Uterus (tissue), 4 donors: ENCODE measurements around the gene HAVCR2. TPM values are rescaled to one million over a fixed set of nuclear protein-coding genes. Genes with fewer than 3 reads are reported as not detected.

Source experiments
- DNase-seq, 2 donors: peaks; one replicate each; pipeline ENCODE4 v3.0.0-alpha.2; 2019 to 2020
- H3K27ac ChIP-seq, 2 donors: fragments of 200-600 bp; sonication (generic); 1 replicate in 1 of 2; 2 replicates in 1 of 2; pipeline ENCODE4 v1.5.1; 2016 to 2018
- H3K27me3 ChIP-seq, 2 donors: fragments of 200-600 bp; sonication (generic); one replicate each; pipeline ENCODE4 v1.5.1; 2018 to 2019; ENCODE audit warnings: control low read depth in 1 of 2
- H3K36me3 ChIP-seq, 2 donors: fragments of 200-600 bp; sonication (generic); one replicate each; pipeline ENCODE4 v1.5.1; 2019; ENCODE audit warnings: control low read depth in 1 of 2
- H3K4me1 ChIP-seq, 2 donors: fragments of 200-600 bp; sonication (generic); one replicate each; pipeline ENCODE4 v1.5.1; 2018 to 2019; ENCODE audit warnings: control low read depth in 1 of 2
- H3K4me3 ChIP-seq, 2 donors: fragments of 200-600 bp; sonication (generic); 1 replicate in 1 of 2; 2 replicates in 1 of 2; pipeline ENCODE4 v1.5.1; 2018 to 2019; ENCODE audit warnings: mild to moderate bottlenecking in 1 of 2
- H3K9me3 ChIP-seq, 2 donors: fragments of 200-600 bp; sonication (generic); one replicate each; pipeline ENCODE4 v1.5.1; 2019; ENCODE audit warnings: control low read depth in 1 of 2
- CTCF ChIP-seq, 4 experiments: fragments of 200-600 bp in 2 of 4; fragments of 450-650 bp in 2 of 4; sonication (generic) in 2 of 4; IDR thresholded peaks; one replicate each; pipeline ENCODE4 v1.5.1; 2016 to 2019; ENCODE audit warnings: antibody characterized with exemption in 4 of 4, mild to moderate bottlenecking in 2 of 4, moderate library complexity in 1 of 4
- POLR2A ChIP-seq, 2 donors: fragments of 450-650 bp; IDR thresholded peaks; one replicate each; pipeline ENCODE4 v1.6.1; 2016; ENCODE audit warnings: antibody characterized with exemption in 2 of 2, mild to moderate bottlenecking in 1 of 2, moderate library complexity in 1 of 2
- intact Hi-C: fragments of 100-400 bp; cut with DNase I; formaldehyde crosslinking; loops from one replicate; pipeline ENCODE4 v1.15.1; 2023; ENCODE audit warnings: low total_unique reads
- total RNA-seq, 4 donors: library from RNA; depleted of rRNA in 3 of 4; stranded (reverse); fragments of >200 nt in 3 of 4; gene quantifications; one replicate each; pipeline versions ENCODE4 v1.1.0 to v1.2.4, GENCODE V29; 2014 to 2023
- donor health status: DM: yes; HTN: yes; CAD: no.

HAVCR2 gene
- total RNA-seq, 4 donors from 2014 or later: 1.0 to 5.5 (median 2.3) TPM

GRCh38 chr5:157086751-157087359 lies 22.0 kb downstream of the HAVCR2 start:
- Histone ChIP-seq H3K36me3 (no peaks in the 10 kb centered on the region), H3K27me3 (no peaks in the 10 kb centered on the region), H3K27ac (no peak overlapping the region), H3K4me1 (no peaks in the 10 kb centered on the region), H3K4me3 (no peak overlapping the region), H3K9me3 (no peaks in the 10 kb centered on the region)
- no peak for TF ChIP-seq POLR2A (IDR thresholded peaks at IDR 0.05)
- TF ChIP-seq CTCF (IDR thresholded peaks at IDR 0.05): no peak
- no peak for DNase-seq
- intact Hi-C loops: no loop called here

GRCh38 chr5:157085930-157086329 lies 22.9 kb downstream of the HAVCR2 start:
- DNase-seq: no peak
- intact Hi-C loops: no loop called here

GRCh38 chr5:157080286-157080685 lies 28.6 kb downstream of the HAVCR2 start:
- no peaks in the 10 kb centered on the region for H3K27me3 ChIP-seq
- no peaks in the 10 kb centered on the region for H3K9me3 ChIP-seq
- no peak overlapping the region for H3K4me3 ChIP-seq
- no peak overlapping the region for H3K27ac ChIP-seq
- no peak for TF ChIP-seq POLR2A (IDR thresholded peaks at IDR 0.05)
- no peak for TF ChIP-seq CTCF (IDR thresholded peaks at IDR 0.05)
- DNase-seq: no peak
- H3K36me3 ChIP-seq: no peaks in the 10 kb centered on the region
- no peaks in the 10 kb centered on the region for H3K4me1 ChIP-seq
- intact Hi-C loops: no loop called here

More at GRCh38 chr5:157085930-157086329, 22.9 kb downstream of the HAVCR2 start:
- H3K27ac ChIP-seq: no peak overlapping the region
- H3K36me3 ChIP-seq: no peaks in the 10 kb centered on the region
- no peak for TF ChIP-seq CTCF (IDR thresholded peaks at IDR 0.05)
- TF ChIP-seq POLR2A (IDR thresholded peaks at IDR 0.05): no peak
- no peak overlapping the region for H3K4me3 ChIP-seq
- no peaks in the 10 kb centered on the region for H3K4me1 ChIP-seq
- H3K27me3 ChIP-seq: no peaks in the 10 kb centered on the region
- no peaks in the 10 kb centered on the region for H3K9me3 ChIP-seq

- no peaks in the 10 kb centered on the region for H3K4me1 ChIP-seq
- no peaks in the 10 kb centered on the region for H3K36me3 ChIP-seq
- DNase-seq: no peak
- no peak overlapping the region for H3K4me3 ChIP-seq
- no peaks in the 10 kb centered on the region for H3K27me3 ChIP-seq
- no peak overlapping the region for H3K27ac ChIP-seq
- intact Hi-C loops: no loop called here
- H3K9me3 ChIP-seq: no peaks in the 10 kb centered on the region
- TF ChIP-seq CTCF (IDR thresholded peaks at IDR 0.05) (no peak), POLR2A (IDR thresholded peaks at IDR 0.05) (no peak)
Observed at GRCh38 chr5:157076558-157076957, 32.3 kb downstream of the HAVCR2 start.

GRCh38 chr5:157072508-157072907 lies 36.3 kb downstream of the HAVCR2 start:
- H3K4me1 ChIP-seq: no peaks in the 10 kb centered on the region
- H3K27ac ChIP-seq: no peak overlapping the region
- no peak overlapping the region for H3K4me3 ChIP-seq
- no peaks in the 10 kb centered on the region for H3K36me3 ChIP-seq
- H3K9me3 ChIP-seq: no peaks in the 10 kb centered on the region
- no peaks in the 10 kb centered on the region for H3K27me3 ChIP-seq
- TF ChIP-seq CTCF (IDR thresholded peaks at IDR 0.05): no peak
- TF ChIP-seq POLR2A (IDR thresholded peaks at IDR 0.05): no peak
- intact Hi-C loops: no loop called here
- no peak for DNase-seq
